ENCODE results near the gene ANK3.

The ANK3 gene

DNA sequence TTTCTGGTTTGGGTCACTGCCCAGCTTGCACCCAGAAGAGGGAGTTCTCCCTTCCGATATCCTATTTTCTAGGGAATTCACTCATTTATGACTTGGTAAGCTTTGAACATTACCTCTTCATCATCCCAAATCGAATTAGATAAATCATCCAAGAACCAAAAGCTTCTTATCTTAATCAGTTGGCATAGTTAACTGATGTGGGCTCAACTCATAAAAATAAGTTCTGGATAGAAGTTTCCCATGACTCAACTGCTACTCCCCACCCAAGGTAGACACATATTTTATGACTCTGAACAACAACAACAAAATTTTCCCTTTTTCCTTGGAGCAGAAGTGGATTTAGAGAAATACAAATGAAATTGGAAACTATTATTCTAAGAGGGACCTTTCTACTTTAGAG, 380.4 kb downstream of the ANK3 start:
- DNase-seq = no peak

- DNase-seq = no peak
These were observed 380.9 kb downstream of the ANK3 start for GRCh38 chr10:60008816-60009215.

GRCh38 chr10:60006062-60006461, 383.6 kb downstream of the ANK3 start:
- DNase-seq = no peak

- no peak for DNase-seq
These were observed 385.8 kb downstream of the ANK3 start for GRCh38 chr10:60003651-60004523.

DNA sequence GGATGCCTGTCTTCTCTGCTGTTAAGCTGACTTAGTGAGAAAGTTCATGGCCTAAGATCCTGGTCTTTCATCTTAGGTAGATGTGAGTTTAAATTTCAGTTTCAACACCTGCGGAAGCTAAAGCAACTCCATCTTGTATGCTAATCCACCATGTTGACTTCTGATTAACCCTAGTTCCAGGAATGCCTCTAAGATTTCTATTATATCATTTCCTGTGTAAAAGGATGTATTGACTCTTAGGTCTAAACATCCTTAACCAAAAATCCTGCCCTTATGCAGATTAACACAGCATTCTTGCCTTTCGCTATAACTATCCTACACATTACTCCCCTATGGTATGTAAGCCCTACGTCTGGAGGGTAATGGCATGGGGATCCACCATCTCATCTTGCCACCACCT, 388.9 kb downstream of the ANK3 start:
- no peak for DNase-seq

DNA sequence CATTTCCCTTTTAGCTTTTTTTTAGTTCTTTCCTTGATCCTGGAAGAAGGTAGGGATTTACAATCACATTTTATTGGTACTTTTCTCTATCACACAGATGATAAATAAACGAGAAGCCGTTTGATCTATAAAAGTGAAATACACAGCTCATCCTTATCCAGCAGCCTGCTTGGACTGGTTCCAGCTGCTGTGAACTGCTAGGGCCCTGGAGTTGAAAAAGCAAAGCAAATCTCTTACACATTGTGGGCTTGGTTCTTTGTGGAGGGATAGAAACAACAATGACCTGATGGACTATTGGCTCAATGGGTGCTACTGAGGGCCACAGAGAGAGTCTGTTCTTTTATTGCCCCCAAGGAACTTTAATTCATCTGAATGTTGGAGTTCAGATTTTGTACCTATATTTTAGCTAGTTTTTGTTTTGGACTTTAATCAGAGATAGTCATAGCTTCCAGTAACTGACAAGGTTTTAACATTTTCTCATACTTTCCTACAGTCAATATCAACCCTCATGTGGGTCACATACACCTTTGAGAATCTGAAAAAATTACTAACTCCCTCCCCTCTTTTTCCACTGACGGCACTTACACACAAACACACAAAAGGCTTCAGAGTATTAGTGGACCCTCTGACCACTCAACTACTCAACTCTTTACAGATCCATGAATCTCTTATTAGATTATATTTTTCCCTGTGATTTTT, 391.7 kb downstream of the ANK3 start:
- DNase-seq = no peak

DNA sequence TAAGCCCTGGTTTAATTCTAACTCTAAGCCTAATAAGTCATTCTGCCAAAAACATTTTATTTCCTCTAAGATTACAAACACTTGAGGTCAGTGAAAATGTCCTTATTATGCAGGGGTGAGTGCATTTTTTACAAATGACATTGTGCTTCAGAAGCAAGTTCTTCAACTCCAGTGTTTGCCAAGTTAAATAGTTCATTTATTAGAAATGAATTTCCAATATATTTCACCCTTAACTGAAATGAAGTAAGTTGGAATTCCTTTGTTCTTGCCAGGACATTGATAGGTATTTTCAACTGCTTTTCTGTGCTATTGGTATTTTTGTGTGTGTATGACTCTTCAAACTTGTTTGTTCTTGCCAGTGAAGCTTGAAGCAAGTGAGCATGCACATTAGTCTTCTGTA, 393.8 kb downstream of the ANK3 start:
- no peak for DNase-seq

DNA sequence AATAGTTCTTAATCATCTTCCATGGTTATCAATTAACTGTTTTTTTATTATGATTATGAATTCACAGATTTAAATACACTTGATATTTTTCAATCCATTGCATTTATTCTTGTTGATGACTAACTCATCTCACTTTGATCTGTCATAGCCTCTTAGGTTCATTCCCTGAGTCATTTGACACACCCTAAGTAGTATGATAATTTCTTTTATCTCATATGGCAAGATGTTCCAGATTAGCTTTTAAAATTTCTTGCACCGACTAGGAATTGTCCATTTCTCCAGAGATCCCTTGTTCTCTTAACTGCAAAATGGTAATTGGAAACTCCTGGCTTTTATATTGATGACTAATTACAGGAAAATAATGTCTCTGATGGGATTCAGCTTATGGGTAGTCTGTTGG, 395.7 kb downstream of the ANK3 start:
- DNase-seq = no peak

DNA sequence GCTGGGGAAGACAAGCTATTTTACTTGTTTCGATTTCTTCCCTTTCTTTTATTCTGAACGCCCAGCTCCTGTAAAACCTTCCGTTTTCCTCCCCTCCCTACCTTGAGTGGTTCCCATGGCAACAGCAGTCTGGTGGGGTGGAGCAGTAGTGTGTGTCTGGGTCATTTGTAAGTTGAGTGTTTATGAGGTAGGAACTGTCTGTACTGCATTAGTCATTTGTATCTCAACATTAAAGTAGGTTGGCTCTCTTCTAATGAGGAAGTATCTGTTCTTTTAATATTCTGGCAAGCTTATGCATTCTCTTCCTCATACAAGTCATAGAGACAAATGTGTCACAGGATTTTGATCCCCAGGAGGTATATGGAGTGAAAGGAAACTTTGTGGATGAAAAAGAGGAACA, 398.0 kb downstream of the ANK3 start:
- peak; percentile 41 for DNase-seq

GRCh38 chr10:59991117-59991516, 398.6 kb downstream of the ANK3 start:
- no peak for DNase-seq

GRCh38 chr10:59985639-59986038, 404.0 kb downstream of the ANK3 start:
- DNase-seq = no peak

DNA sequence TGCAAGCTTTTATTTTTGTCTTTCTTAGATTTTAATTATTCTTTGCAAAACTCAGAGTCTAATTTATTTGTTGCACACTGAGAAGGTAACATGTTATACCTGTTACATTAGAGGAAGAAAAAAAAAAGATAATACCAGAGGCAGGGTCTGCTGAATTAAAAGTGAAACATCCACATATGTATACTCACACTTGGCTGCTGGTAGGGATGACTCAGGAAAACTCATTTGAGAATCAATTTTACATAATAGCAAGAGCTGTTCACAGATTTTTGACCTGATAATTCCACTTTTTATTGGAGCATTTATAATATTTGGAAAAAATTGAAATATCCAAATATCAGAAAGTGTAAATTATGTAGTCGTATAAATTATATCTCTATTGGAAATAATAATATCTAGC, 405.3 kb downstream of the ANK3 start:
- no peak for DNase-seq

- no peak for DNase-seq
These were observed 409.3 kb downstream of the ANK3 start for GRCh38 chr10:59980356-59980755.

GRCh38 chr10:59977486-59977885, 412.2 kb downstream of the ANK3 start:
- DNase-seq = no peak

DNA sequence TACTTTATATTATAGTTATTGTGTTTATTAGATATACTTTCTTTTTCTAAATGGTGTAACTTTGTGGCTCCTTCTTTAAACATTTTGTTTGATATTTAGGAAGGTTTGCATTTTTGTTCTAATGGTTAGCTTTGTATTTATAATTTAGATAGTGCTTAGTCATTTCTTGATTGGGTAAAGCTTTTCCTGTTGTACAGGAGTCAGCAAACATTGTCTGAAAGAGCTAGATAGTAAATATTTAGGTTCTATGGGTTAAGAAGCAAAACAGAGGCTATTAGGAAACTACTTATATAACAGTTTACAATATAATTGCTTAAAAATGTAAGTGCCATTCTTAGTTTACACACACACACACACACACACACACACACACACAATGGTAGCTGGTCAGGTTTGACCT, 412.8 kb downstream of the ANK3 start:
- no peak for DNase-seq

Measured in T1000 (cell line).